ENCODE results near the gene SORBS2.

Gene SORBS2

GRCh38 chr4:185800266-185800945, 11.6 kb downstream of the SORBS2 start:
- intact Hi-C loops (cut with micrococcal nuclease): no loop called here
- Mint-ChIP-seq H3K36me3 (ENCODE audit: low read depth) (no peaks in the 10 kb centered on the region), H3K9me3 (no peaks in the 10 kb centered on the region), H3K4me1 (ENCODE audit: low read depth) (no peaks in the 10 kb centered on the region), H3K4me3 (no peak overlapping the region), H3K27ac (no peak overlapping the region), H3K27me3 (peaks cover 3% of the 10 kb centered on the region)

- Mint-ChIP-seq H3K36me3 (ENCODE audit: low read depth) (no peaks in the 10 kb centered on the region), H3K4me3 (no peak overlapping the region), H3K9me3 (no peaks in the 10 kb centered on the region), H3K27ac (no peak overlapping the region), H3K27me3 (peaks cover 5% of the 10 kb centered on the region), H3K4me1 (ENCODE audit: low read depth) (no peaks in the 10 kb centered on the region)
- intact Hi-C loops (cut with micrococcal nuclease): no loop called here
These were observed 12.6 kb downstream of the SORBS2 start for GRCh38 chr4:185799442-185799841.

GRCh38 chr4:185797596-185798338, 14.2 kb downstream of the SORBS2 start:
- Mint-ChIP-seq H3K4me3 (no peak overlapping the region), H3K27me3 (peaks cover 5% of the 10 kb centered on the region), H3K9me3 (no peaks in the 10 kb centered on the region), H3K27ac (no peak overlapping the region), H3K36me3 (ENCODE audit: low read depth) (no peaks in the 10 kb centered on the region), H3K4me1 (ENCODE audit: low read depth) (no peaks in the 10 kb centered on the region)
- intact Hi-C loops (cut with micrococcal nuclease): no loop called here

DNA sequence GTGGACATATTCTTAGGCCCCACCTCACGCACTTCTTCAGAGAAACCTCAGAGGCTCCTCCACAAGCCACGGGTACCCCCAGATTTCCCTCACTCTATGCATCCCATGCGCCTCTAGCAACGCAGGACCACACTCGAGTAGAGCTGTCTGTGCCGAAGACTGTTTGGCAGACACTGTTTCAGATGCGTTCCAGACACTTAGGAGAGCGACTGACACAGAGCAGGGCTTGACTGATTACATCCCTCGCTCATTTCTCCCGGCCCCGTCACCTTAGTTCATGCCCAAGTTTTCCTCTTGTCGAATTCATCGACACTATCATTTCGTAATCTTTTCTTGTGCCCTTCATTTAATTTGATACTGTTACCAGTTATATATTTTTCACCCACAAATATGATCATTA, 15.0 kb downstream of the SORBS2 start:
- H3K9me3 Mint-ChIP-seq: no peaks in the 10 kb centered on the region
- no peaks in the 10 kb centered on the region for H3K36me3 Mint-ChIP-seq (ENCODE audit: low read depth)
- no peak overlapping the region for H3K4me3 Mint-ChIP-seq
- intact Hi-C loops (cut with micrococcal nuclease): no loop called here
- H3K27me3 Mint-ChIP-seq: peaks cover 8% of the 10 kb centered on the region
- H3K4me1 Mint-ChIP-seq (ENCODE audit: low read depth): no peaks in the 10 kb centered on the region
- H3K27ac Mint-ChIP-seq: no peak overlapping the region

DNA sequence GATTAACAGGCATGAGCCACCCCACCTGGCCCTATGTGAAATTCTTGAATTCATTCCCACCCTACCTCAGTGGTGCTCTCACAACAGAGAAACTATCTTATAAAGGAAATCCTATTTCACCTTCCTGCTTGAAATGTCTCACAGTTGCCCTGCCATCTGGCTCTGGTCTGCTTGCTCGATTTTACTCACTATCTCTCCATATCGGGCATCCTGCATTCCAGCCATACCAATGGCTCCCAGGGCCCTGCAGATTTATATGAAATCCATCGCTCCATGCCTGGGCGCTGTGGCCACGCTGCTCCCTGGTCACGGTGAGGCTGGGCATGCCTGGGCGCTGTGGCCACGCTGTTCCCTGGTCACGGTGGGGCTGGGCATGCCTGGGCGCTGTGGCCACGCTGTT, 15.8 kb downstream of the SORBS2 start:
- H3K4me1 Mint-ChIP-seq (ENCODE audit: low read depth): no peaks in the 10 kb centered on the region
- peaks cover 8% of the 10 kb centered on the region for H3K27me3 Mint-ChIP-seq
- no peaks in the 10 kb centered on the region for H3K36me3 Mint-ChIP-seq (ENCODE audit: low read depth)
- no peak overlapping the region for H3K4me3 Mint-ChIP-seq
- no peaks in the 10 kb centered on the region for H3K9me3 Mint-ChIP-seq
- intact Hi-C loops (cut with micrococcal nuclease): no loop called here
- H3K27ac Mint-ChIP-seq: no peak overlapping the region

DNA sequence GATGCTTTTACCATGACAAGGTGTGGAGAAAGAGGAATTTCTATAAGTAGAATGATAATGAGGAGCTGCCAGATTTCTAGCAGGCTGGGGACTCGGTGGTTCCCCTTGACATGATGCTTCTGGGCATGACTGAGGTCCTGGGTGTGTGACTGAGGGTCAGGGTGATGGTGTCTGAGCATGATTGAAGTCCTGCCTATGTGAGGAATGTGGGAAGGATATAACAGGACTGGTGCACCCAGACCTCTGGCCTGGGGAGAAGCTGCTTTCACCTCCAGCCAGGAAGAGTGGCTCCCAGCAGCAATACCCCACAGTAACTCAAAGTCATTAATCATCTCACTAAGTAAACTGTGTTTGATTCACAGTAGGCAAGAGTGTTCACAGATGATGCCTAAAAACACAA, 17.4 kb downstream of the SORBS2 start:
- H3K9me3 Mint-ChIP-seq: no peaks in the 10 kb centered on the region
- H3K36me3 Mint-ChIP-seq (ENCODE audit: low read depth): no peaks in the 10 kb centered on the region
- H3K4me1 Mint-ChIP-seq (ENCODE audit: low read depth): no peaks in the 10 kb centered on the region
- peaks cover 5% of the 10 kb centered on the region for H3K27me3 Mint-ChIP-seq
- intact Hi-C loops (cut with micrococcal nuclease): no loop called here
- no peak overlapping the region for H3K27ac Mint-ChIP-seq
- H3K4me3 Mint-ChIP-seq: no peak overlapping the region

DNA sequence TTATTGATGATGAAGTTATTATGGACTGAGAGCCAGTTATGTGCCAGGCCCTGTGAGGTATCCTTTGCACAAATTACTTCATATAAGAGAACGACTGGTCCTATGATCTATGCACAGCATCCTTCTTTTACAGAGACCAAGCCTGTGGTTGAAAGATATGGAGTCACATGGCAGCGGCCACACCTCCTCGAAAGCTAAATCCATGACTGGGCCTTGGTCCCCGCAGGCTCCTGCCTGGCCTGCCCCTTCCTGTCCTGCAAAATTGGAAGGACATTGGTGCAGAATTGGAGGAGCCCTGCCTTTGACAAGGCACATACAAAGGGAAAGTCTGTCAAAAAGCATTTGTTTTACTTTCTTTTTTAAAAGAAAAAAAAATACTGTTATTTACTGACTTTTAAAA, 18.3 kb downstream of the SORBS2 start:
- Mint-ChIP-seq H3K27ac (no peak overlapping the region), H3K27me3 (peaks cover 5% of the 10 kb centered on the region), H3K36me3 (ENCODE audit: low read depth) (no peaks in the 10 kb centered on the region), H3K4me3 (no peak overlapping the region), H3K4me1 (ENCODE audit: low read depth) (no peaks in the 10 kb centered on the region), H3K9me3 (no peaks in the 10 kb centered on the region)
- intact Hi-C loops (cut with micrococcal nuclease): no loop called here

DNA sequence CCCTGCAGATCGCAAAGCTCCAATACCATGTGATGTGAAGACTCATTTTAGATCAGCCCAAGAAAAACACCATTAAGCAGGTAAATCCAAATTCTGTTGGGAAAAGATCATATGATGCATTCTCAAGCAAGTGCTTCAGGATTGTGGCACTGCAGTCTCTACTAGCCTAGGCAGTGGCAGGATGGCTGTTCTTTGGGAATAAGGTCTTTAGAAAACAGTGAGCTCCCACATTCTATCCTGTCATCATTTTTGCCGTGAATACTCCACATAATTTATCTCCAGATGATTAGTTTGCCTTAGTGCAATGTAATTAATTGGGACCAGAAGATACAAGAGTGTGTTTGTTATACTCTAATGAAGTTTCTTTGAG, 18.9 kb downstream of the SORBS2 start:
- Mint-ChIP-seq H3K36me3 (ENCODE audit: low read depth) (no peaks in the 10 kb centered on the region), H3K9me3 (no peaks in the 10 kb centered on the region), H3K27ac (no peak overlapping the region), H3K27me3 (peaks cover 5% of the 10 kb centered on the region), H3K4me1 (ENCODE audit: low read depth) (no peaks in the 10 kb centered on the region), H3K4me3 (no peak overlapping the region)
- intact Hi-C loops (cut with micrococcal nuclease): no loop called here

DNA sequence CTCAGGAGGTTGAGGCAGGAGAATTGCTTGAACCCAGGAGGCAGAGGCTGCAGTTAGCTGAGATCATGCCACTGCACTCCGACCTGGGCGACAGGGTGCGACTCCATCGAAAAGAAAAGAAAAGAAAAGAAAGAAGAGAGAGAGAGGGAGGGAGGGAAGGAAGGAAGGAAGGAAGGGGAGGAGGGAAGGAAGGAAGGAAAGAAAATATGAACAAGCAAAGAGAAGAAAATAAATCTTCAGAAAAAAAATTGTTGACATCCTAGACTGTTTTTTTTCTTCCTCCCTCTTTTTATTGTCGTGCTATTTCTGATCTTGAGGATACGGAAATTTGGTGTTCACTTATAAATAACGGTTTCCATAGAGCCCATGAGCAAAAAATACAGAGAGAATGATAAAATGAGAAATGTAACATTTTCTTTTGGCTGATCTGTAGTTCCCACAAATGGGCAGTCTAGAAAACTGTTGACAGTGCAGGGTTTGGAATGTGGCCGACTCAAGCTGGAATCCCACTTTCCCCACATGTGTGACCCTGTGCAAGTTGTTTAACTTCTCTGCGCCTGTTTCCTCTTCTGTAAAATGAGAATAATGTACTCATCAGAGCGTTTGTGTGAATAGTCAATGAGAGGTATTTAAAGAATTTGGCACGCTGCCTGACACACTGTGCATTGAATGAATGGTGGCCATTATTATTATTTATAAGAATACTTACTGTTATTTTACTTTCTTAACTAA, 19.4 kb downstream of the SORBS2 start:
- no peaks in the 10 kb centered on the region for H3K9me3 Mint-ChIP-seq
- intact Hi-C loops (cut with micrococcal nuclease): no loop called here
- H3K36me3 Mint-ChIP-seq (ENCODE audit: low read depth): no peaks in the 10 kb centered on the region
- no peak overlapping the region for H3K27ac Mint-ChIP-seq
- H3K4me1 Mint-ChIP-seq (ENCODE audit: low read depth): no peaks in the 10 kb centered on the region
- peaks cover 5% of the 10 kb centered on the region for H3K27me3 Mint-ChIP-seq
- H3K4me3 Mint-ChIP-seq: no peak overlapping the region

- no peak overlapping the region for H3K4me3 Mint-ChIP-seq
- no peak overlapping the region for H3K27ac Mint-ChIP-seq
- H3K4me1 Mint-ChIP-seq (ENCODE audit: low read depth): no peaks in the 10 kb centered on the region
- H3K36me3 Mint-ChIP-seq (ENCODE audit: low read depth): no peaks in the 10 kb centered on the region
- intact Hi-C loops (cut with micrococcal nuclease): no loop called here
- no peaks in the 10 kb centered on the region for H3K9me3 Mint-ChIP-seq
- peaks cover 3% of the 10 kb centered on the region for H3K27me3 Mint-ChIP-seq
These were observed 23.9 kb downstream of the SORBS2 start for GRCh38 chr4:185787926-185788679.

GRCh38 chr4:185786422-185786821, 25.6 kb downstream of the SORBS2 start:
- H3K27ac Mint-ChIP-seq: no peak overlapping the region
- no peak overlapping the region for H3K4me3 Mint-ChIP-seq

DNA sequence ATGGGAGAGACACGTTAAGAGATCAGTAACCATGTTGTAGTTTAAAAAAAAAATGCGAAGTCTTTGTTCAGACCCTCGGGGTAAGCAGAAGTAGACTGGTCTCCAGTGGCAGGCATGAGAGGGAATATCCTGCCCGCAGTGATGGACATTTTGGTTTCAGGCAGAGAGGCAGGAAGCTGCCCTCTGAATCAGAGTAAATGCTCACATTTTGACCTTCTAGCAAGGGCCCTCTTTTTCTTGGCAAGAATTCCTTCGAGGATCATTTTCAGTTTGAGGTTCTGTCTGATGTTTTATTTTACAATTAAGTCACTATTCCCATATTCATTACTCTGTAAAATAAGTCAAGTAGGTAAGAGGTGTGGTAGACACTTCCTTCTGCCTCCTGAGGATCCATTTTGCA, 28.4 kb downstream of the SORBS2 start:
- Mint-ChIP-seq H3K27me3 (no peaks in the 10 kb centered on the region), H3K4me3 (no peak overlapping the region), H3K36me3 (ENCODE audit: low read depth) (no peaks in the 10 kb centered on the region), H3K9me3 (no peaks in the 10 kb centered on the region), H3K4me1 (ENCODE audit: low read depth) (no peaks in the 10 kb centered on the region), H3K27ac (no peak overlapping the region)
- intact Hi-C loops (cut with micrococcal nuclease): no loop called here

More at GRCh38 chr4:185786422-185786821, 25.6 kb downstream of the SORBS2 start:
- Mint-ChIP-seq H3K27me3 (no peaks in the 10 kb centered on the region), H3K9me3 (no peaks in the 10 kb centered on the region), H3K4me1 (ENCODE audit: low read depth) (no peaks in the 10 kb centered on the region), H3K36me3 (ENCODE audit: low read depth) (no peaks in the 10 kb centered on the region)
- intact Hi-C loops (cut with micrococcal nuclease): no loop called here

GRCh38 chr4:185782523-185782922, 29.5 kb downstream of the SORBS2 start:
- H3K27me3 Mint-ChIP-seq: no peaks in the 10 kb centered on the region
- no peaks in the 10 kb centered on the region for H3K9me3 Mint-ChIP-seq
- no peaks in the 10 kb centered on the region for H3K4me1 Mint-ChIP-seq (ENCODE audit: low read depth)

More at GRCh38 chr4:185782523-185782922, 29.5 kb downstream of the SORBS2 start:
- intact Hi-C loops (cut with micrococcal nuclease): no loop called here
- Mint-ChIP-seq H3K27ac (no peak overlapping the region), H3K36me3 (ENCODE audit: low read depth) (no peaks in the 10 kb centered on the region), H3K4me3 (no peak overlapping the region)

Data from dendritic cell treated with granulocyte-macrophage colony-stimulating factor and Interleukin-4, amounts not matched to agents 40 ng/mL and 50 ng/mL, for 4 days (primary cell).